ENCODE measurements around the gene RMND5A.
A peak's percentile ranks its signal among the peaks of the same experiment; 100 is the strongest.
"Not testable (repeated sequence)": the region's sequence is repeated elsewhere in the genome, so short reads cannot be mapped to it uniquely, and the experiment has no call there.

Gene RMND5A

DNA sequence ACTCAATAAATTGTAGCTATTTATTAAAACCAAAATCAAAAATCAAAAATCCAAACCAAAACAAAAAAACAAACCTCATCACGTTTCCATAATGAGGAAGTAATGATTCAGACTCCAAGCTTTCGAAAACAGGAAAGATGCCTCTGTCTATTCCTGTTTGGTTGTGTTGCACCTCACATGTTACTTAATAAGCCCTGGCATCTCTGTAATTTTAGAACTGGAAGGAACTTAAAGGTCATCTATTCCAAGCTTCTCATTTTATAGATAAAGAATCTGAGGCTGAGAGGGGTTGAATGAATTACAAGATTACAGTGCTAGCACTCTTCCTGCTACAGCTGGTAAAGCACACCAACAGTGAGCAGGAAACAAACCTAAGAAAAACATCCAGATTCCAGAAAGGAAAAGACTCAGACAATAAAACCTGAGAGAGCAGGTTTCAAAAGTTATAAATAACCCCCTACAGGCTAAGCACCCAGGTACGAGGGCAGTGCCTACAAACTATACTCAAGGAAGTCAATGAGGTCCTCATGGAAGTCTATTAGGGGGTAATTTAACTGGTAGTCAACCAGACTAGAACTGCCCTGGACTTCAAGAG, 5.4 kb upstream of the RMND5A start:
- DNase-seq (ENCODE audit: low spot score) = not testable (repeated sequence)

DNA sequence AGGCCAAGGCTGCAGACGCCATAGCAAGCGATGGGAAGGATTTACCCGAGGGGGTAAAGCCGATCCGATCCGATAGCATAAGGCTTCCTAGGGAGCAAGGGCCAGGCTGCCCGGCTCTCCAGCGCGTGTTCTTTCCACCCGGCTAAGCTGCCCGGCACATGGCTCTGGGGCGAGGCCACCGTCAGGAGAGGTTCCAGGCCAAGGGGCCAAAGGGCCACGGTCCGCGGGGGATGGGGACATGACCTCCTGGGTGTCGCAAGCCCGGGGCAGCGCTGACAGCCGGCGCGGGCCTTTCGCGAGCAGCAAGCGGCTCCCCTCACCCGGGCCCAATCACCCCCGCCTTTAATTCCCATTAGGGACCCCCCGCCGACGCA, 841 bp upstream of the RMND5A start:
- DNase-seq (ENCODE audit: low spot score) = not testable (repeated sequence)

DNA sequence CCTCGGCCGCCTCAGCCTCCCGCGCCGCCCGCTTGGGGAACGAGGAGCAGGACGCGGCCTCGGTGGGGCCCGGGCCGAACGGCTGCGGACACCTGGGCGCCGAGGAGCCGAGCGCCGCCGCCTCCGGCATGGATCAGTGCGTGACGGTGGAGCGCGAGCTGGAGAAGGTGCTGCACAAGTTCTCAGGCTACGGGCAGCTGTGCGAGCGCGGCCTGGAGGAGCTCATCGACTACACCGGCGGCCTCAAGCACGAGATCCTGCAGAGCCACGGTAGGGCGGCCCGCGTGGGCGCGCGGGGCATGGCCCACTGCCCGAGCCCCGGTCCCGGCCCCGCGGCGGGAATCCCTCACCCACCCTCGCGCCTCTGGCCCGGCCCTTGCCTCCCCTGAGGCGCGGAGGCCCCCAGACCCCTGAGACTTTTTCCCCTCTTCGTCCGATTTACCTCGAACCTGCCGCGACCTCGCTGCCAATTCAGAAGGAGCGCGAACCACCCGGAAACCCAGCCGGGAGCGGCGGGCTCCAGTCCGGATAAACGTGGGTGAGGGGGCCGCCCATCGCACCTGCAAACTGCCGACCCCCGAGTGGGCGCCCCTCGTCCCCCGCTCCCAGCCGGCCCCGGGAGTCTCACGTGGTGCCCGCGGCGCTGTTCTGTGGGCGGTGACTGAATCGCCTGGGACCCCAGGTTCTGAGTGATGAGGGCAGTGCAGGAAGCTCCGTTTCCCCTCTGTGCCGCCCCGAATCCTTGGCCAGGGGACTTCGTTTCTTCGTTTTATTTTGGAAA, 639 bp downstream of the RMND5A start:
- not testable (repeated sequence) for DNase-seq (ENCODE audit: low spot score)

DNA sequence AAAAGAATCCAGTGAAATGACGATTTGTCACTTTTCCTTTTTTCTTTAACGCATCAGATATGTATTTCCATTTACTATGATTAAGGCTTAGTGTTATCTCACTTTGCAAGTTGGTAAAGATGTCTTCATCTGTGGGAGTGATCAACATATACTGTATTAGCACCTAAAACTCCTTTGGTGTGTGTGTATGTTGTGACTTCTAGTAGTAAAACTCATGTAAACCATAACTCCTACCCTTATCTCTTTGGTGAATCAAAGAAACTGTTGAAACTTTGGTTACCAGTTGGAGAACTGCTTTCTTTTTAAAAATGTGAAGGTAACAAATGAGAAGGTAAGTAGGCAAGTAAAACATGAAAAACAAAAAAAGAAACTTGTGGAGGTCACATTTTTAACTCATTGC, 5.6 kb downstream of the RMND5A start:
- DNase-seq (ENCODE audit: low spot score) = not testable (repeated sequence)

DNA sequence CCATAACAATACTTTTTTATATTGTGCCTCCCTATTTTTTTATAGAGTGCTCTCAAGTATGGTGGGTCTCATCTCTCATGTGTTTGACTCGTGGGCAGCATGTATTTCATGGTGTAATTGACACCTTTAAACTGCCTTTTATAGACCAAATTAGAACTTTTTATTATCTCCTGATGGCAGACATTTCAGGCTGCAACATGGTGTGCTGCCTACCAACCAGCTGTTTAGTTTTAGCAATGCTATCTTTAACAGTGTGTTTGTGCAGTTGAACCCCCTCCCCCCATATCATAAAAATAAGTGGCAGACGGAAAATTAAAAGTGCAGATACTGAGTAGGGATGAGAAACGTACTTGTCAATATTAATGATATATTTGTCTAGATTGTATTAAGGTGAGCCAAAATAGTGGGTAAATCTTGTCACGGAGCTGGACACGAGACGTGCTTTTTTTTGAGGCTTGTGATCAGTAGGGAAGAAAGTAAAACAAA, 12.0 kb downstream of the RMND5A start:
- DNase-seq (ENCODE audit: low spot score) = not testable (repeated sequence)

DNA sequence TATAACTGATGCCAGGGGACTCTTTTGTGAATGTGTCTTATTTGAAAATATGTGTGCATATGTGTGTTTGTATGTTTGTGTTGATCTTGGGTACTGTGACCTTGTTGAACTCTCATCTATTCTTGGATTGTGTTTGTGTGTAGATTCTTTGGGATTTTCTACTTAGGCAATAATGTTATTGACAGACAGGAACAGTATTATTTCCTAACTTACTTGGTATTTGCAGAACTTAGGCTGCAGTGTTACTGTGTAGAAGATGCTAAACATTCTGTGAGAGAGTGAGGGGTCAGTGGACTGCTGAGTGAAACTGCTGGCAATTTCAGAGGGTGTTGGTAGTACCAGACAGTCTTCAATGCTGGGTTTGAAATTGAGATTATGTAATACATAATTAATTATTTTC, 12.7 kb downstream of the RMND5A start:
- not testable (repeated sequence) for DNase-seq (ENCODE audit: low spot score)

DNA sequence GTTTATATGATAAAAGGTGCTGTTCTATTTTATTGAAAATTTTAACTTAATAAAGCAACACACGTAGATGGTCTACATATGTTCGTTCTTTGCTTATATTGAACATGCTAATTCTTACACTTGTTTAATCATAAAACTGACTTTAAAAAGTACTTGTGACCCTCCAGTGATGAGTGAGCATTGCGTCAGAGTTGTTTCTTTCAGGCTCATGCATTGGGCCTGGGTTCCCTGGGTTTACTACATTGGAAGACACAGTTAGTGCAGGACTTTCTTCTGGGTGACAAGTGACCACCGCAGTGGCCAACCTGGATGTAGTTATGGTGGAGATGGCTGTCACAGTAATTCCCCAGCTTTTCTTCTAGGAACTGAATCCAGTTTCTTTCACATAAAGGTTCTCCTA, 13.4 kb downstream of the RMND5A start:
- DNase-seq (ENCODE audit: low spot score) = not testable (repeated sequence)

DNA sequence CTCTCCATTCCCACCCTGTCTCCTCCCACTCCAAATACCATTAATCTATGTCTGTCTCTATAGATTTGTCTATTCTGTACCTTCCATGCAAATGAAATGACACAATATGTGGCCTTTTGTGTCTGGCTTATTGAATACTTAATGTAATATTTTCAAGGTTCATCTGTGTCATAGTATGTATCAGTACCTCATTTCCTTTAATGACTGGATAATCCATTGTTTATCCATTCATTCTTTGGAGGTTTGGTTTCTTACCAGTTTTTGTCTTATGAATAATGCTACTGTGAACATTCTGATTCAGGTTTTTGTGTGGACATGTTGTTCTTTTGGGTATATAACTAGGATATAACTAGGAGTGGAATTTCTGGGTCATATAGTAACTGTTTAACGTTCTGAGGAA, 14.8 kb downstream of the RMND5A start:
- DNase-seq (ENCODE audit: low spot score) = not testable (repeated sequence)

DNA sequence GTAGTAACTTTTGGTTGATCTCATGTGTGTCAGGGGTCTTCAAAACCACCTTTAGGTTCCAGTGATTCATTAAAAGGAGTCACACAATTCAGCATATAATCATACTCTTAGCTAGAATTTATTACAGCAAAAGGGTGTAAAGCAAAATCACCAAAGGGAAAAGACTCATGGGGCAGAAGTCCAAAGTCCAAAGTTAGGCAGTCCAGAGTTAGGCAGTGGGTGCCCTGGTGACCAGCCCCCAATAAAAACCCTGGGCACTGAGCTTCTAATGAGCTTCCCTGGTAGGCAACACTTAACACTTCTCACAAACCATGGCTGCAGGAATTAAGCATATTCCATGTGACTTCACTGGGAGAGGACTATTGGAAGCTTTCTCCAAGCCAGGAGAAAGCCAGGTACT, 19.4 kb downstream of the RMND5A start:
- DNase-seq (ENCODE audit: low spot score) = not testable (repeated sequence)

DNA sequence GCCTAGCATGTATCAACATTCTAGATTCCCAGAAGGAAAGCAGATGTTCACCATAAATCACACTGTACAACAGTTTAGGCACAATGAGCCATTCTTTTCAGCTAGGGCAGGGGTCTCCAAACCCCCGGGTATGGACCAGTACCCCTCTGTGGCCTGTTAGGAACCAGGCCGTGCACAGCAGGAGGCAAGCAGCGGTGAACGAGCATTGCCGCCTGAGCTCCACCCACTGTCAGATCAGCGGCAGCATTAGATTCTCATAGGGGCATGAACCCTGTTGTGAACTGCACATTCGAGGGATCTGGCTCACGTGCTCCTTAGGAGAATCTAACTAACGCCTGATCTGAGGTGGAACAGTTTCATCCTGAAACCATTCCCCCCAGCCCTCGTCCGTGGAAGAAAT, 19.8 kb downstream of the RMND5A start:
- not testable (repeated sequence) for DNase-seq (ENCODE audit: low spot score)

DNA sequence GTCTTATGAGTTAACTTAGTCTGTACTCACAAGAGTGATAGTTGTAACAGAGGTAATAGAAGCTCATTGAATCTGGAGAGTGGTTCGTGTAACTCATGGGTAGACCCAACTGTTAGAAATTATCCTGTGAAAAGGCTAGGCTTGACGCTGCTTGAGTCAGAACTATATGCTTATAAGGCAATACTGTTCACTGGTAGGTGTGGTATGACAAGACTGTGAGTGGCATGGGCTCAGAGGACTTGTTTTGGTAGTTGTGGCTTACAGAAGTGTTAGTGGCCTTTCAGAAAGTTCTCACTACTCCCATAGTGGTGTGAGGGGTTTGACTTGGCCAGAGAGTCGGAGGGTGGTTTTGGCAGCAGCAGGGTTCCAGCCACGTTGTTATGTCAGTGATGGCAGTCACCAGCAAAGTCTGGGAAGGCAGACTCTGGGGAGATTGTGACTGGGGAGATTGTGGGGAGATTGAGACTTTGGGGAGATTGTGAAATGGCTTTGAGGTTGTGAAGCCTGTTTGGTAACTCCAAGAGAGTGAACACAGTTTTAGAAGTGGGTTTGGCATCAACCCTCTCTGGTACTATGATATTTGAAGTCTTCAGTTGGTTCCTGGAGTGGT, 21.9 kb downstream of the RMND5A start:
- not testable (repeated sequence) for DNase-seq (ENCODE audit: low spot score)

DNA sequence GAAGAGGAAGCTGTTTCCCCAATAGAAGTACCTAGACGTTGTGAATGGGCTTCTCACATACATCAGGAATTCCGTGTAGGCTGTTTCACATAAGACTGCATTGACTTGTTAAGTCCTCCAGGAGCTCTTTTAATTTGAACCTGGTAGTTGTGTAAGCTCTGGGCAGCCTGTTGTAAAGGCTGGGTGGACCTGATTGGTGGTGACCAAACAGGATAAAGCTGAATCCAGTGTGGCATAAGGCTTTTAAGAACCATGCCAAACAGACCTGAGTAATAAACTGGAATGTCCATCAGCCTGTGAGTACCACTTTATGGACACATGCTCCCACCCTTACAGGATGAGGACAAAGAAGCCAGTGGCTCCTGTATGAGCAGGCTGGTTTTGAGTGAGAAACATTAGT, 24.1 kb downstream of the RMND5A start:
- no peak for DNase-seq (ENCODE audit: low spot score)

DNA sequence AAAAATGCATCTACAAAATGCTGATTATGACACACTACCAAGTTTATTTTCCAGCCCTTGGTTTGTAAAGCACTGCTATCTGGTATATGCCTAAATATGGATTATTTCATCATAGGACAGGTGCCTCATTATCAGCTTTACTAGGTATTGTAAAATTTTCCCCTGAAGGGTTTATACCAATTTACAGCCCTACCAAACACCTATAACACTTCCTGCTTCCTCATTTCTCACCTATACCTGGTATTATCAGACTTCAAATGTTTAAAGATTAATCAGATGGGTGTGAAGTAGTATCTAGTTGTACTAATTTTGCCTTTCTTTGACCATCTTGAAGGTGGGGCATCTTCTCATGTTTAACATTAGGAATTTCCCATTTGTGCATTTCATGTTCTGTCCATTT, 26.8 kb downstream of the RMND5A start:
- DNase-seq (ENCODE audit: low spot score) = no peak

DNA sequence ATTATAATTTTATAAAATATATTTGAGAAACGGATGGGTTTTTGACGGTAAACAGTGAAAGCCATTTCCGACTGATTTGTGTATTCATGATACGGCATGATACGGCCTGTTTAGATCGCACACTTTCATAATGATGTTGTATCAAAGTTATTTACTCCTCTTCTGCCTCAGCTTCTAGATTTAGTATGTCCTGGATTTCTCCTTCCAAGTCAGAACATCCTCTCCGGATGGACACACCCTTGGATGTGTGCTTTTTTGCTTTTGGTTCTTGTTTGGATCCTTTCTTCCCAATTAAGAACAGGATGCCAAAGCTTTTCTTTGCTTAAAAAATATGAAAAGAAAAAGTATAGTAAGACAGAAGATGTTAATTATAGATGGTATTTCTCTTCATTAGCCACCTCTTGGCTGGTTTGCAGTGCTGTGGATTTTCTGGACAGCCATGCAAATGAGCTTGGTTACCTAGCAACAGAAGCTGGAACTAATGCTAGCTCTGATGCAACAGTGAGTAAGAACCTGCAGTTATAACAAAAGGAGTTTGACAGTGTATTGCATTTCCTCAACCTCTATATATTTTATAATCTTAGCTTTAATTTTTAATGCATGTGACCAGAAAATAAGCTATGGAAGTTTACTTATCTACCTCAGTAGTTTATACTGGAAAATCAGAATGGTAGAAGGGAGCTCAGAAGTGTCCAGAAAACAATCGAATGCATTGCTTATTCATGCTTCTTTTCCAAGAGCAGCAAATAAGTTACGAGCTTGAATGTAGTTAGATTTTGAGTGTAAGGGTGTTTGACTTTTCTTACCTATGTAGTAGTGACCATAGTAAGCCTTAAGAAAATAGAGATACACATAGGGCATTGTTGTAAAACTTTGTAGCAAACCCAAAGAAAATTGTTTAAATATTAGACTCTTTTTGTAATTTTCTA, 27.9 kb downstream of the RMND5A start:
- DNase-seq (ENCODE audit: low spot score) = peak; percentile 86

DNA sequence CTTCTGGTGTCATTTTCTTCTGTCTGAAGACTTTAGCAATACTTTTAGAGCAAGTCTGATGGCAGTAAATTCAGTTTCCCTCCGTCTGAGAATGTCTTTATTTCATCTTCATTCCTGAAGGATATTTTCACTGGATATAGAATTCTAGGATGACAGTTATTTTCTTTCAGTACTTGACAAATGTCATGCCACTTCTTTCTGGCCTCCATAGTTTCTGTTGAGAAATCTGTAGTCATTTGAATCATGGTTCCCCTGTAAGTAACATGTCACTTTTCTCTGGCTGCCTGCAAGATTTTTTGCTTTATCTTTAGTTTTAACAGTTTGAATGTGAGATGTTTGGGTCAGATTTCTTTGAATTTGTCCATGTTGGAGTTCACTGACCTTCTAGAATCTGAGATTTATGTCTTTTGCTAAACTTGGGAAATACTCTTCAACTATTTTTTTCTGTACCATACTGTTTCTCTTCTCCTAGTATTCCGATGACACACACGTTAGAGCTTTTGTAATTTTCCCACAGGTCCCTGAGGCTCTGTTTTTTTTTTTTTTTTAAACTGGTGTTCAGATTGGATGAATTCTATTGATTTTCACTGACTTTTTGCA, 30.2 kb downstream of the RMND5A start:
- DNase-seq (ENCODE audit: low spot score) = no peak

DNA sequence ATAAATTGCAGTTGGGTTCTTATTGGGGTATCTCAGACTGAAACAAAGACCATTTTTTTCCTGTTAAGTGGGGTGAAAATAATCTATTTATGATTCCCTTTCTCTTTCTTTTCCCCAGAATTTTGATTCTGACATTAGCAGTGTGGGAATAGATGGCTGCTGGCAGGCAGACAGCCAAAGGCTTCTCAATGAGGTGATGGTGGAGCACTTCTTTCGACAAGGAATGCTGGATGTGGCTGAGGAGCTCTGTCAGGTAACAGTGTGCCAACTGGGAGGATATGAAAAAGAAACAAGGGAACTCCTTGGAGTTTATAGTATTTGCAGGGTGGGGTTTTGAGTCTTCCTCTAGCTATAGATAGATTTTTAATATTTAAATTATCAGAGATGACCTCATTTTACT, 31.7 kb downstream of the RMND5A start:
- DNase-seq (ENCODE audit: low spot score) = no peak

DNA sequence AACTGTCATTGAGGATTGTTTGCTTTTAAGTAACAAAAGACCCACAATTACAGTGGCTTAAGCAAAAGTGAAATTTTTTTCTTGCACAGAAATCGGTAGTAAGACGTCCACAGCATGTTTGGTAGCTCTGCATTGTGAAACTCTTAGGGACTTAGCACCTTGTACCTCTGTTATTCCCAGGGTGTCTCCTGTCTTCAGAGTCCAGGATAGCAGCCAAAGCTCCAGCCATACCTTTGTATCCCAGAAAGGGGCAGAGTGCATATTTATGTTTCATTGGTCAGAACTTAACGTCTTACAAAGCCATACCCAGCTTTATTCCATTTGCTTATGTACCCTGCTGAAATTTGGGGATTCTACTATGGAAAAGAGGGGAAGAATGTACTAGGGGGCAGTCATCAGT, 32.8 kb downstream of the RMND5A start:
- DNase-seq (ENCODE audit: low spot score) = no peak

DNA sequence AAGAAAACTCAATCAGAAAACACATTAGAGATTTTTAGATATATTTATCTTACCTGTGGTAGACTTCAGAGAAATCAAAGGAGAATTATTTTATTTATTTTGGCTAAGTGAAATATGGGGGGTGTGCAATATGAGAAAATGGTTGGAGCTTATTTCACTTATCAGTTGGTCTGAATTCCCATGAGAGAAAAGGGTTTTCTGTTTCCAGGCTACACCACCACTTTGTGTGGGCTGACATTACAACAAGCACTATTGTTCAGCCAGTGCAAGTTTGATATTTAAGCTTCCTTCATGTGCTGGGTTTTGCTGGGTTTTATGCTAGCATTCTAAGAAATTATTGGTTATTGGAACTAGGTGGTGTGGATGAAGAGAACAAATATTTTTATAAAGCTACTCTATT, 33.5 kb downstream of the RMND5A start:
- peak; percentile 87 for DNase-seq (ENCODE audit: low spot score)

DNA sequence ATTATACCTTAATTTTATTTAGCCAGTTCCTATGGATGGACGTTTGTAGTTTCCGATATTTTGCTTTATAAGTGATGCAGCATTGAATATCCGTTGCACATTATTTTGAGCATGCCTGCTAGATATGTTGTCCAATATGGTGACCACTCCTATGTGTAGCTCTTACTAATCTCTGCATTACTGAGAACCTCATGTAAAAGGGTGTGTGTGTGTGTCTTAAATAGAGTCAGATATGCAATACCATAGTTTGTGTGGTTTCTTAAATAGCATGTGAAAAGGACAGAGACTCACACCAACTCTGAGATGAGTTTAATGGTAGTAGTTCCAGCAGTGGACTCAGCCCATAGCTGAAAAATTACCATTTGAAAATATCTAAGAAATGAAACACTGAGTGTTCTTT, 38.3 kb downstream of the RMND5A start:
- DNase-seq (ENCODE audit: low spot score) = no peak

DNA sequence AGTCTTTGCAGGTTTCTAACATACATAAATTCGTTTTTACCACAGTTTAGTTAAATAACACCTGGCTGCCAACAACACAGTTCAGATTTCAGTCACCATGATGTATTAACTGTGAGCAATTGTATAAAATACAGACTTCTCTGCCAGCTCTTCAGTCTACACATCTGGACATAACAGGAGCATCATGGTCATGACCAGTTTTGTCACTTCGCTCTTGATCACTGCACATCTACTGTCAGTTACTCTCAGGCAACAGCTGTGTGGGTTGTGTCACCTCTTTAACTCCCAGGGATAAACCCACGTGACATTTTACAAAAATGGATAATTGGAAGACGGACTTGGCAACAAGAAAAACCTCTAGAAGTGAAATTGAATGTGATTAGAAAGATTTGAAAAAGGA, 40.3 kb downstream of the RMND5A start:
- DNase-seq (ENCODE audit: low spot score) = no peak

DNA sequence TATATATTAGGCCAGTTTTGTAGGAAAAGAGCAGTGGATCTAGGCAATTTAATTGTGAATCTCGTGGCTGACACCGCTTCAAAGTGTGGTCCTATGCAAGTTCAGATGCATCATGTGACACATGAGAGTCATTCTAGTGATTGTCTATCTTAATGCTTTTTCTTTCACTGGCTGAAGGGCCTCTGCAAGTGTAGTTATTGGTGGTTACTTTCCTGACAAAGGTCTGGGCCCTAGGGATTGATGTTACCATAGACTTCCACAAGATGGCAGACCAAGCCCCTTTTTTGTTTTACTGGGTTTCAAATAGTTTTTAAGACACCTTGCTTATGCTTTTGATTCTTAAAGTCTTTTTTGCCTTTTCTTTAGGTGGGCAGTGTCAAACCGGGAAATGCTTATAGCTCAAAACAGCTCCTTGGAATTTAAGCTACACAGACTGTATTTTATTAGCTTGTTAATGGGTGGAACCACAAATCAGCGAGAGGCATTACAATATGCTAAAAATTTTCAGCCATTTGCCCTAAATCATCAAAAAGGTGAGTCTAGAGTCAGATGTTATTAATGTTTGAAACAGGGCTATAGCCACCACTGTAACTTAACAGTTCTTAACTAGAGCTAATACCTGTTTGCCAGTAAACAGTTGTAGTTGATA, 44.7 kb downstream of the RMND5A start:
- peak; percentile 54 for DNase-seq (ENCODE audit: low spot score)

All from pons (tissue), 1 donor.